Activated CD8-positive, alpha-beta memory T cell treated with anti-CD3 and anti-CD28 coated beads for 48 hours (primary cell): ENCODE results near the gene AGTPBP1.
"Not testable (repeated sequence)": the region's sequence is repeated elsewhere in the genome, so short reads cannot be mapped to it uniquely, and the experiment has no call there.

Experiments used
- DNase-seq, 3 experiments: peaks; one replicate each; pipeline ENCODE4 v3.0.0-alpha.2; 2020; ENCODE audit warnings: low read depth in 2 of 3, low spot score in 2 of 3

Gene AGTPBP1

GRCh38 chr9:85631809-85632208, 109.9 kb downstream of the AGTPBP1 start:
- DNase-seq = no peak

GRCh38 chr9:85630676-85631075, 111.1 kb downstream of the AGTPBP1 start:
- no peak for DNase-seq

- no peak for DNase-seq
These were observed 124.5 kb downstream of the AGTPBP1 start for GRCh38 chr9:85617141-85617670.

- no peak for DNase-seq
These were observed 126.0 kb downstream of the AGTPBP1 start for GRCh38 chr9:85615792-85616191.

- DNase-seq = no peak
These were observed 131.5 kb downstream of the AGTPBP1 start for GRCh38 chr9:85610074-85610860.

- DNase-seq = no peak
These were observed 135.8 kb downstream of the AGTPBP1 start for GRCh38 chr9:85605905-85606304.

GRCh38 chr9:85603936-85604335, 137.8 kb downstream of the AGTPBP1 start:
- DNase-seq = no peak

GRCh38 chr9:85602742-85603141, 139.0 kb downstream of the AGTPBP1 start:
- DNase-seq = no peak

GRCh38 chr9:85600675-85601263, 141.0 kb downstream of the AGTPBP1 start:
- DNase-seq = no peak

GRCh38 chr9:85599540-85600105, 142.1 kb downstream of the AGTPBP1 start:
- DNase-seq = no peak

GRCh38 chr9:85594316-85594715, 147.4 kb downstream of the AGTPBP1 start:
- DNase-seq = no peak

GRCh38 chr9:85586684-85587083, 155.1 kb downstream of the AGTPBP1 start:
- DNase-seq = no peak

- DNase-seq = no peak
These were observed 164.3 kb downstream of the AGTPBP1 start for GRCh38 chr9:85577353-85577952.

- DNase-seq = no peak
These were observed 165.9 kb downstream of the AGTPBP1 start for GRCh38 chr9:85575868-85576267.

GRCh38 chr9:85573546-85573945, 168.2 kb downstream of the AGTPBP1 start:
- DNase-seq = not testable (repeated sequence)

- not testable (repeated sequence) for DNase-seq
These were observed 168.8 kb downstream of the AGTPBP1 start for GRCh38 chr9:85572917-85573316.

- no peak for DNase-seq
These were observed 171.8 kb downstream of the AGTPBP1 start for GRCh38 chr9:85569988-85570387.

GRCh38 chr9:85559526-85559925, 182.2 kb downstream of the AGTPBP1 start:
- DNase-seq = no peak

GRCh38 chr9:85554349-85554748, 187.4 kb downstream of the AGTPBP1 start:
- no peak for DNase-seq

- DNase-seq = no peak
These were observed 188.3 kb downstream of the AGTPBP1 start for GRCh38 chr9:85553475-85553874.

GRCh38 chr9:85547599-85547998, 194.2 kb downstream of the AGTPBP1 start:
- no peak for DNase-seq

- DNase-seq = no peak
These were observed 198.6 kb downstream of the AGTPBP1 start for GRCh38 chr9:85543196-85543595.
